Lung (tissue), 12 donors: ENCODE results near the gene FCN1. TPM values are rescaled to one million over a fixed set of nuclear protein-coding genes. Genes with fewer than 3 reads are reported as not detected.
A peak's percentile ranks its signal among the peaks of the same experiment; 100 is the strongest.

ENCODE experiments used
- ATAC-seq: fragments of 200-7000 bp; cut with Tn5 transposase; one replicate; pipeline ENCODE4 v1.9.1; 2020; ENCODE audit warnings: moderate number of reproducible peaks; ENCODE audit not compliant: insufficient read depth, low FRiP score
- DNase-seq, 3 donors: peaks; one replicate each; pipeline ENCODE4 v3.0.0-alpha.2; 2013 to 2017
- H3K27ac ChIP-seq, 2 donors: one replicate each; pipeline ENCODE4 v1.5.1; 2013; ENCODE audit warnings: mild to moderate bottlenecking in 2 of 2, moderate library complexity in 2 of 2, control low read depth in 1 of 2, inconsistent platforms in 1 of 2, low read depth in 1 of 2, low read length in 1 of 2
- H3K27me3 ChIP-seq, 3 donors: one replicate each; pipeline ENCODE4 v1.5.1; 2013; ENCODE audit warnings: low read length in 2 of 3; ENCODE audit not compliant: control insufficient read depth in 3 of 3, insufficient read depth in 3 of 3
- H3K36me3 ChIP-seq, 4 donors: one replicate each; pipeline ENCODE4 v1.5.1; 2013; ENCODE audit warnings: low read length in 4 of 4, mild to moderate bottlenecking in 1 of 4, moderate library complexity in 1 of 4; ENCODE audit not compliant: control insufficient read depth in 4 of 4, insufficient read depth in 4 of 4
- H3K4me1 ChIP-seq, 5 donors: one replicate each; pipeline ENCODE4 v1.5.1; 2013; ENCODE audit warnings: low read length in 5 of 5, mild to moderate bottlenecking in 2 of 5, moderate library complexity in 1 of 5; ENCODE audit not compliant: control insufficient read depth in 5 of 5, insufficient read depth in 5 of 5
- H3K4me3 ChIP-seq: one replicate; pipeline ENCODE4 v1.5.1; 2013; ENCODE audit warnings: mild to moderate bottlenecking, control low read depth, moderate library complexity
- H3K9ac ChIP-seq, 2 donors: one replicate each; pipeline ENCODE4 v1.5.1; 2013; ENCODE audit warnings: low read length in 2 of 2, control low read depth in 1 of 2; ENCODE audit not compliant: insufficient read depth in 1 of 2
- H3K9me3 ChIP-seq, 4 donors: one replicate each; pipeline ENCODE4 v1.5.1; 2013; ENCODE audit warnings: low read length in 3 of 4, mild to moderate bottlenecking in 1 of 4, moderate library complexity in 1 of 4; ENCODE audit not compliant: control insufficient read depth in 4 of 4, insufficient read depth in 3 of 4
- WGBS, 2 donors: extraction: QIAGEN DNeasy Blood & Tissue Kit; methylation state at CpG; one replicate each; pipeline ENCODE4 v1.1.7; 2013; 5-methylcytosine and 5-hydroxymethylcytosine counted together
- polyA plus RNA-seq, 2 donors: library from polyadenylated mRNA; stranded (reverse); fragments of 200-250 nt; gene quantifications; one replicate each; pipeline ENCODE4 v1.2.1, GENCODE V29; 2013
- total RNA-seq, 2 donors: library from RNA; depleted of rRNA in 1 of 2; stranded (reverse); fragments of >200 nt in 1 of 2; gene quantifications; one replicate each; pipeline ENCODE4 v1.2.1, GENCODE V29; 2014 to 2021
- TF ChIP-seq, protein P1 (sequence below): IDR thresholded peaks from 2 replicates; pipeline ENCODE4 v1.5.1; 2012; ENCODE audit warnings: mild to moderate bottlenecking; ENCODE audit errors: control extremely low read depth, extremely low read depth
- donor health status: control.
- donor health status: control.
- donor health status: Bipolar disorder and iron deficiency.
- donor health status: healthy.
- donor health status: DM: yes; HTN: yes; CAD: no.

FCN1 gene
- total and polyA plus RNA-seq, 4 donors: 18.7 to 149 (median 48.2) TPM

DNA sequence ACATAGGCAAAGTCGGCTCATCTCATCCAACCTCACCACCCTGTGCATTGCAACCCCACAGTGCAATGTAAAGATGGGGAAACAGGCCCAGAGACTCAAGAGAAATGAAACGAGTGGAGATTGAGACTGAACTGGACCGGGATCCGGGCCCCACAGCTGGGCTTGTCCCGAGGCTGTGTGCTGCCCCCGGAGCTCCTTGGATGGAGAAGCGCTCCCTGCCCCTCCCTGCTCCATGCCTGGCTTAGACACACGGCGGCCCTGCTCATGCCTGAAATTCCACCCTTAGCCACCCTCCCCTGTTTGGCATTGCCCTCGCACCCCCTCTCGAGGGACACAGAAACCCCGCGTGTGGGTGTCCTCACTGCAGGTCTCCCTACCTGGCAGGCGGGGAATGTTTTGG is 27.2 kb upstream of the FCN1 start:
- TF ChIP-seq, protein P1, sequence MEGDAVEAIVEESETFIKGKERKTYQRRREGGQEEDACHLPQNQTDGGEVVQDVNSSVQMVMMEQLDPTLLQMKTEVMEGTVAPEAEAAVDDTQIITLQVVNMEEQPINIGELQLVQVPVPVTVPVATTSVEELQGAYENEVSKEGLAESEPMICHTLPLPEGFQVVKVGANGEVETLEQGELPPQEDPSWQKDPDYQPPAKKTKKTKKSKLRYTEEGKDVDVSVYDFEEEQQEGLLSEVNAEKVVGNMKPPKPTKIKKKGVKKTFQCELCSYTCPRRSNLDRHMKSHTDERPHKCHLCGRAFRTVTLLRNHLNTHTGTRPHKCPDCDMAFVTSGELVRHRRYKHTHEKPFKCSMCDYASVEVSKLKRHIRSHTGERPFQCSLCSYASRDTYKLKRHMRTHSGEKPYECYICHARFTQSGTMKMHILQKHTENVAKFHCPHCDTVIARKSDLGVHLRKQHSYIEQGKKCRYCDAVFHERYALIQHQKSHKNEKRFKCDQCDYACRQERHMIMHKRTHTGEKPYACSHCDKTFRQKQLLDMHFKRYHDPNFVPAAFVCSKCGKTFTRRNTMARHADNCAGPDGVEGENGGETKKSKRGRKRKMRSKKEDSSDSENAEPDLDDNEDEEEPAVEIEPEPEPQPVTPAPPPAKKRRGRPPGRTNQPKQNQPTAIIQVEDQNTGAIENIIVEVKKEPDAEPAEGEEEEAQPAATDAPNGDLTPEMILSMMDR: no peak
- Histone ChIP-seq H3K27ac (no peak overlapping the region), H3K4me1 (peaks cover 0 to 39% (median 8%) of the 10 kb centered on the region in 5 donors), H3K36me3 (peaks cover 0 to 4% (median 0%) of the 10 kb centered on the region in 4 donors), H3K27me3 (peaks cover 0 to 9% (median 6%) of the 10 kb centered on the region in 3 donors), H3K9ac (no peak overlapping the region), H3K9me3 (no peaks in the 10 kb centered on the region), H3K4me3 (no peak overlapping the region)
- 58 to 75% methylated on average over 14 of the region's 14 CpGs for WGBS, 2 donors
- ATAC-seq (no peak), DNase-seq (peak in 1 of 3 donors; percentile 39)

DNA sequence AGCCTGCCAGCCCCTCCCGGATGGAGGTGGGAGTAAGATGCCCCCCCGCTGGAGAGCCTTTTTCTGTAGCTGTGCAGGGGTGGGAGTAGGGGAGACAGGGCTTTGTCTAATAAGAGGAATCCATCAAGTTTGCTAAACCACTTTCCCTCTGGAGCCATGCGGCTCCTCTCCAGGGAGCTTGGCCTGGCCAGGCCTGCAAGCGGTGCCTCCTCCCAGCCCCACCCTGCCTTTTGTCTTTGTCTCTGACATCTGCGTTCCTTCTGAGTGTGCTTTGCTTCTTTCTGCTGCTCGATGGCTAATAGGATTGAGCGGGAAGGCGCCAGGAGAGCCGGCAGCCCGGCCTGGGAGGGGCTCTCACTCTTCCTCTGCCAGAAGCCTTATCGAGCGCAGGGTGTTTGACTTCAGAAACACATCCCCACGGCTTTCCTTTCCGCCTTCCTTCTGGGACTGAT is 26.7 kb upstream of the FCN1 start:
- Histone ChIP-seq H3K27me3 (peaks cover 0 to 9% (median 6%) of the 10 kb centered on the region in 3 donors), H3K36me3 (peaks cover 0 to 4% (median 0%) of the 10 kb centered on the region in 4 donors), H3K9me3 (no peaks in the 10 kb centered on the region), H3K4me1 (peaks cover 0 to 39% (median 8%) of the 10 kb centered on the region in 5 donors), H3K27ac (no peak overlapping the region), H3K4me3 (no peak overlapping the region), H3K9ac (peak overlapping the region in 1 of 2 donors; percentile 62)
- peak; percentile 86 to 94 (median 88) for DNase-seq
- TF ChIP-seq, protein P1: no peak
- 28 to 58% methylated on average over 14 of the region's 14 CpGs for WGBS, 2 donors
- no peak for ATAC-seq

DNA sequence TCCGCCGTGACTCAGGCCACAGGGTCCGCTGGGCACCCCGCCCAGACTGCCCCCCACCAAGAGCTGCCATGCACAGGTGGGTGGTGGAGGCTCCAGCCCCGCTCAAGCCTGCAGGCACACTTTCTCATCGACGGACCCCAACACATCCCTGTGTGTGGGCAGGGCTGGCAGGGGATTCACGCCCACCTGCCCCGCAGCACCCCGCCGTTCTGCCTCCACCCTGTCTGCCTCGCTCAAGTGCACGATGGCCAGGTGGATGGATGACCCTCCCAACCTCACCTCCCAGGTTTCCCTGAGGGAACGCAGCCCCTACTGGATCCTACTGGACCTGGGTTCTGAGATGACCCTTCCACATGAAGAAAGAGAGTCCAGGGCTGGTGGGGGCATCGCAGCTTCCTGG is 26.1 kb upstream of the FCN1 start:
- H3K36me3 ChIP-seq: peaks cover 0 to 4% (median 0%) of the 10 kb centered on the region in 4 donors
- H3K4me1 ChIP-seq: peaks cover 0 to 39% (median 8%) of the 10 kb centered on the region in 5 donors
- no peaks in the 10 kb centered on the region for H3K9me3 ChIP-seq
- WGBS, 2 donors: 86 to 96% methylated on average over 15 of the region's 15 CpGs
- DNase-seq (no peak), ATAC-seq (no peak)
- no peak overlapping the region for H3K9ac ChIP-seq
- H3K4me3 ChIP-seq: no peak overlapping the region
- H3K27ac ChIP-seq: no peak overlapping the region
- TF ChIP-seq, protein P1: no peak
- peaks cover 0 to 9% (median 6%) of the 10 kb centered on the region in 3 donors for H3K27me3 ChIP-seq

DNA sequence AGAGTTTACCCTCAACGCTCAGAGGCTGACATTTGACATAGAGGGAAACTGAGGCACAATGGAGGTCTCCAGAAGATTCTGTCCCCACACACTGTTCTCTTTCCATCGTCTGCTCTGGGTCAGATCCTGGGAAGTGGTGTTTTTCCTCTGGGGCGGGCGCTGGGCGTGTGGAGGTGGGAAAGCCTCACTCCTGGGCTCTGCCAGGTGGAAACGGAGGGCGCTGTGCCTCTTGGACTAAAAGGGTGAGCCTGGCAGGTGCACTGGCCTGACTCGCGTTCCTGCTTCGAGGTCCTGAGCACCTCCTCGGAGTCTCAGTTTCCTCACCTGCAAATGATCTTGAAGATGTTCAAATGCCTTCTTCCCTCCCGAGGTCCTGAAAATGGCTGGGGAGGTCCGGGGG is 25.7 kb upstream of the FCN1 start:
- H3K4me1 ChIP-seq: peaks cover 0 to 39% (median 8%) of the 10 kb centered on the region in 5 donors
- no peak overlapping the region for H3K27ac ChIP-seq
- H3K36me3 ChIP-seq: peaks cover 0 to 4% (median 0%) of the 10 kb centered on the region in 4 donors
- no peak for ATAC-seq
- H3K9ac ChIP-seq: no peak overlapping the region
- no peak overlapping the region for H3K4me3 ChIP-seq
- peaks cover 0 to 9% (median 6%) of the 10 kb centered on the region in 3 donors for H3K27me3 ChIP-seq
- WGBS, 2 donors: 89 to 93% methylated on average over 13 of the region's 13 CpGs
- no peaks in the 10 kb centered on the region for H3K9me3 ChIP-seq
- DNase-seq: no peak
- TF ChIP-seq, protein P1: no peak
